ENCODE measurements around the gene KIAA0586.

The KIAA0586 gene

GRCh38 chr14:58427281-58428117 lies at the start of gene KIAA0586, which contains the start of gene TIMM9:
TSS of gene KIAA0586 (plus strand) at chr14:58427719. CDS start at chr14:58428265, 546 bp downstream.
TSS of gene TIMM9 (minus strand) at chr14:58427531. CDS start at chr14:58411945, 15,586 bp downstream.
- Histone ChIP-seq H3K4me2 (peak within 1 kb of the TSS; percentile 72), H3K27ac (peak within 1 kb of the TSS; percentile 98), H2AFZ (ENCODE audit: low read depth) (peak within 1 kb of the TSS; percentile 98), H3K27me3 (ENCODE audit: insufficient read depth, low read depth) (no peaks in the 10 kb centered on the region), H3K36me3 (ENCODE audit: insufficient read depth) (no peaks in the 10 kb centered on the region), H3K4me3 (IDR thresholded peaks at IDR 0.05; ENCODE audit: insufficient read depth, low read depth, low read length) (no peak within 1 kb of the TSS), H3K79me2 (ENCODE audit: insufficient read depth, low read depth) (peaks cover 19% of the 10 kb centered on the region; the same call in 1 of the 2 replicates), H4K20me1 (ENCODE audit: insufficient read depth) (no peaks in the 10 kb centered on the region), H3K9ac (peak within 1 kb of the TSS; percentile 93), H3K4me1 (ENCODE audit: low read depth, poor library complexity, severe bottlenecking) (peaks cover 19% of the 10 kb centered on the region)
- TF ChIP-seq CTCF (conservative IDR thresholded peaks at IDR 0.05; ENCODE audit: low read depth, low read length): no peak

GRCh38 chr14:58390830-58391229 lies 36.7 kb upstream of the KIAA0586 start:
- TF ChIP-seq CTCF (conservative IDR thresholded peaks at IDR 0.05; ENCODE audit: low read depth, low read length): no peak
- H3K4me1 ChIP-seq (ENCODE audit: low read depth, poor library complexity, severe bottlenecking): peaks cover 6% of the 10 kb centered on the region
- no peaks in the 10 kb centered on the region for H3K27me3 ChIP-seq (ENCODE audit: insufficient read depth, low read depth)
- no peak overlapping the region for H2AFZ ChIP-seq (ENCODE audit: low read depth)
- H3K4me2 ChIP-seq: no peak overlapping the region
- no peak overlapping the region for H3K4me3 ChIP-seq (IDR thresholded peaks at IDR 0.05; ENCODE audit: insufficient read depth, low read depth, low read length)
- no peaks in the 10 kb centered on the region for H3K36me3 ChIP-seq (ENCODE audit: insufficient read depth)
- H4K20me1 ChIP-seq (ENCODE audit: insufficient read depth): no peaks in the 10 kb centered on the region
- H3K9ac ChIP-seq: no peak overlapping the region
- H3K79me2 ChIP-seq (ENCODE audit: insufficient read depth, low read depth): no peaks in the 10 kb centered on the region
- H3K27ac ChIP-seq: no peak overlapping the region

GRCh38 chr14:58395562-58395811 lies 32.0 kb upstream of the KIAA0586 start:
- peak overlapping the region; percentile 82 for H3K4me2 ChIP-seq
- H3K4me1 ChIP-seq (ENCODE audit: low read depth, poor library complexity, severe bottlenecking): peaks cover 6% of the 10 kb centered on the region
- H3K36me3 ChIP-seq (ENCODE audit: insufficient read depth): no peaks in the 10 kb centered on the region
- no peak for TF ChIP-seq CTCF (conservative IDR thresholded peaks at IDR 0.05; ENCODE audit: low read depth, low read length)
- H2AFZ ChIP-seq (ENCODE audit: low read depth): peak overlapping the region; percentile 94
- H3K27me3 ChIP-seq (ENCODE audit: insufficient read depth, low read depth): no peaks in the 10 kb centered on the region
- no peak overlapping the region for H3K9ac ChIP-seq
- no peak overlapping the region for H3K27ac ChIP-seq
- H4K20me1 ChIP-seq (ENCODE audit: insufficient read depth): no peaks in the 10 kb centered on the region
- H3K4me3 ChIP-seq (IDR thresholded peaks at IDR 0.05; ENCODE audit: insufficient read depth, low read depth, low read length): no peak overlapping the region
- no peaks in the 10 kb centered on the region for H3K79me2 ChIP-seq (ENCODE audit: insufficient read depth, low read depth)

GRCh38 chr14:58395812-58396788 lies 31.4 kb upstream of the KIAA0586 start, which contains the start of gene TOMM20L:
TSS of gene TOMM20L (plus strand) at chr14:58395930. CDS start at chr14:58395958, 28 bp downstream.
- Histone ChIP-seq H4K20me1 (ENCODE audit: insufficient read depth) (no peaks in the 10 kb centered on the region), H3K36me3 (ENCODE audit: insufficient read depth) (no peaks in the 10 kb centered on the region), H3K27me3 (ENCODE audit: insufficient read depth, low read depth) (no peaks in the 10 kb centered on the region), H3K4me1 (ENCODE audit: low read depth, poor library complexity, severe bottlenecking) (peaks cover 6% of the 10 kb centered on the region), H3K79me2 (ENCODE audit: insufficient read depth, low read depth) (no peaks in the 10 kb centered on the region), H3K9ac (peak within 1 kb of the TSS; percentile 42; the same call in 1 of the 2 replicates), H3K4me2 (peak within 1 kb of the TSS; percentile 82), H3K4me3 (IDR thresholded peaks at IDR 0.05; ENCODE audit: insufficient read depth, low read depth, low read length) (no peak within 1 kb of the TSS), H2AFZ (ENCODE audit: low read depth) (peak within 1 kb of the TSS; percentile 94), H3K27ac (no peak within 1 kb of the TSS)
- peak; percentile 64 for TF ChIP-seq CTCF (conservative IDR thresholded peaks at IDR 0.05; ENCODE audit: low read depth, low read length)
